ENCODE measurements around the gene LRIT1. TPM values are rescaled to one million over a fixed set of nuclear protein-coding genes. Genes with fewer than 3 reads are reported as not detected.

LRIT1 gene
- total and polyA plus RNA-seq, 2 of the 8 experiments (the other 6 are each of a cell fraction or from before 2014, with no cell fraction given), result 0.03 TPM; not detected in 1

- ChIA-PET POLR2A (ENCODE audit: partially characterized antibody) (no interaction called here), CTCF (ENCODE audit: partially characterized antibody) (interaction anchor here (0.6 to 2.9 kb wide), 7 partner anchors 10 to 84 kb away, joined by 3 to 22 read pairs (median 3); no protein-coding TSS in a partner anchor)
- Histone ChIP-seq H3K4me1 (replicated peaks in 1 of 4; ENCODE audit: control insufficient read depth in 3 of 4, insufficient read depth in 4 of 4, low read length in 3 of 4) (peaks cover 0 to 2% (median 0%) of the 10 kb centered on the region in 4 experiments; a peak in 3 of 7 replicates), H4K8ac (ENCODE audit: extremely low read depth, insufficient read depth, low read length) (no peak overlapping the region), H4K20me1 (replicated peaks in 1 of 2; ENCODE audit: control insufficient read depth in 1 of 2, insufficient read depth in 2 of 2, low read length in 2 of 2) (no peaks in the 10 kb centered on the region), H2BK5ac (ENCODE audit: low read depth, low read length) (no peak overlapping the region), H2BK20ac (ENCODE audit: low read length) (no peak overlapping the region), H3K4me2 (ENCODE audit: insufficient read depth in 1 of 2, low read depth in 2 of 2, low read length in 2 of 2) (no peak overlapping the region), H2BK15ac (ENCODE audit: low read length) (no peak overlapping the region), H4K91ac (replicated peaks; ENCODE audit: insufficient read length, low read length) (no peak overlapping the region), H3K4me3 (ENCODE audit: extremely low read depth in 1 of 4, insufficient read depth in 2 of 4, low read depth in 3 of 4, low read length in 4 of 4) (no peak overlapping the region), H3K79me2 (ENCODE audit: control insufficient read depth in 1 of 2, insufficient read depth in 2 of 2, low read length in 2 of 2) (no peaks in the 10 kb centered on the region), H3K36me3 (ENCODE audit: control insufficient read depth in 2 of 4, insufficient read depth in 4 of 4, low read length in 3 of 4) (no peaks in the 10 kb centered on the region), H3K14ac (ENCODE audit: insufficient read length) (no peak overlapping the region), H2AFZ (ENCODE audit: low read length) (no peak overlapping the region), H3K56ac (replicated peaks; ENCODE audit: insufficient read length, low read depth, low read length) (no peak overlapping the region), H3K27me3 (replicated peaks in 1 of 4; ENCODE audit: control insufficient read depth in 3 of 4, extremely low read depth in 1 of 4, insufficient read depth in 3 of 4, low read length in 3 of 4) (peaks cover 0 to 3% (median under 1%) of the 10 kb centered on the region in 4 experiments; a peak in 3 of 7 replicates), H3K27ac (ENCODE audit: low read depth, low read length) (no peak overlapping the region), H2BK120ac (replicated peaks; ENCODE audit: low read depth, low read length) (no peak overlapping the region), H2AK5ac (ENCODE audit: low read depth, low read length) (no peak overlapping the region), H3K9ac (replicated peaks in 1 of 4; ENCODE audit: extremely low read depth in 1 of 4, low read depth in 3 of 4, low read length in 3 of 4) (no peak overlapping the region), H3K9me3 (ENCODE audit: insufficient read depth in 2 of 2, low read depth in 1 of 2, low read length in 1 of 2) (no peaks in the 10 kb centered on the region), H4K5ac (ENCODE audit: insufficient read length, low read depth, low read length) (no peak overlapping the region), H3K18ac (ENCODE audit: extremely low read depth, low read length) (no peak overlapping the region), H3K4ac (replicated peaks; ENCODE audit: insufficient read length, low read depth, low read length) (no peak overlapping the region), H3K23me2 (ENCODE audit: low read depth, low read length) (no peaks in the 10 kb centered on the region), H3K79me1 (ENCODE audit: low read depth, low read length) (no peaks in the 10 kb centered on the region), H2BK12ac (ENCODE audit: low read depth, low read length) (no peak overlapping the region), H3K23ac (ENCODE audit: insufficient read length) (no peak overlapping the region)
- TF ChIP-seq ZNF274 (IDR thresholded peaks at IDR 0.05; ENCODE audit: borderline replicate concordance, extremely low read depth, low read length), result no peak
- TF ChIP-seq TAF7 (optimal IDR thresholded peaks at IDR 0.05; ENCODE audit: borderline replicate concordance, low read depth, low read length), result no peak
- no peak for TF ChIP-seq SIN3A (conservative IDR thresholded peaks at IDR 0.05 in 1 of 2, IDR thresholded peaks at IDR 0.05 in 1 of 2; ENCODE audit: low read depth in 1 of 2, low read length in 2 of 2)
- TF ChIP-seq KDM1A (IDR thresholded peaks at IDR 0.05; ENCODE audit: borderline replicate concordance, low read length), result no peak
- TF ChIP-seq SP4 (IDR thresholded peaks at IDR 0.05; ENCODE audit: low read length), result no peak
- no peak for TF ChIP-seq SP2 (IDR thresholded peaks at IDR 0.05; ENCODE audit: low read length)
- no peak for TF ChIP-seq EP300 (IDR thresholded peaks at IDR 0.05; ENCODE audit: borderline replicate concordance in 1 of 2, low read depth in 2 of 2, low read length in 2 of 2)
- TF ChIP-seq POU5F1 (IDR thresholded peaks at IDR 0.05; ENCODE audit: low read depth, low read length), result no peak
- TF ChIP-seq CHD1 (IDR thresholded peaks at IDR 0.05; ENCODE audit: low read depth, low read length), result no peak
- FAIRE-seq, result no peak
- WGBS, 2 experiments (ENCODE audit: extremely low coverage in 1 of 2, insufficient coverage in 1 of 2, insufficient read length in 1 of 2, insufficient replicate concordance in 2 of 2, low coverage in 1 of 2, low lambda C conversion rate in 2 of 2, missing lambda C conversion rate in 1 of 2), result 91% methylated on average over 10 of the region's 10 CpGs; no CpG with 5 or more reads in 1 of the 2 experiments
- DNase-seq (ENCODE audit: low read depth in 1 of 2, low spot score in 2 of 2), result no peak
Observed at GRCh38 chr10:84232376-84232775, 9.0 kb downstream of the LRIT1 start.
